HG03432 (cell line): ENCODE measurements around the gene ACTRT2.

ENCODE experiments used
- ATAC-seq: cut with Tn5 transposase; IDR thresholded peaks from one replicate; pipeline ENCODE4 v1.9.1; 2021; ENCODE audit warnings: mild to moderate bottlenecking, moderate library complexity; ENCODE audit not compliant: unreplicated experiment

ACTRT2 gene

DNA sequence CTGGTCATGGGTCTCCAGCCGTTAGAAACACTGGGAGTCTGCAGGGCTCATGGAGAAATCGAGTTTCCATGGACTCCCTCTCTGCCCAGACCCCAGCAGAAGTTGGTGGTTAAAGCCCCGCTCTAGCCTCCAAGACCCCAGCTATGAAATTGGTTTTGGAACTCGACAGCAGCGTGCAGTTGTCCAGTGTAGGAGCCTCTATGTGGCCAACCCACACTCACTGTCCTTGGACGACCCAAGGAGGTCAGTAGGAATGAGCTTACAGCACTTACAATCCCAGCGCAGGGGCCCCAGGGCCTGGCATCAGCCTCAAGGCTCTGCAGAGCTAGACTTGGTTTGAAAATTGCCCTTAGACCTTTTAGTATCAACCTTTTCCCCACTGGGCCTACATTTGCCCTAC lies 44.5 kb downstream of the ACTRT2 start:
- ATAC-seq, result no peak

- ATAC-seq, result no peak
Measured at GRCh38 chr1:3066250-3066711, 45.0 kb downstream of the ACTRT2 start.

GRCh38 chr1:3066826-3067225 lies 45.6 kb downstream of the ACTRT2 start:
- no peak for ATAC-seq

DNA sequence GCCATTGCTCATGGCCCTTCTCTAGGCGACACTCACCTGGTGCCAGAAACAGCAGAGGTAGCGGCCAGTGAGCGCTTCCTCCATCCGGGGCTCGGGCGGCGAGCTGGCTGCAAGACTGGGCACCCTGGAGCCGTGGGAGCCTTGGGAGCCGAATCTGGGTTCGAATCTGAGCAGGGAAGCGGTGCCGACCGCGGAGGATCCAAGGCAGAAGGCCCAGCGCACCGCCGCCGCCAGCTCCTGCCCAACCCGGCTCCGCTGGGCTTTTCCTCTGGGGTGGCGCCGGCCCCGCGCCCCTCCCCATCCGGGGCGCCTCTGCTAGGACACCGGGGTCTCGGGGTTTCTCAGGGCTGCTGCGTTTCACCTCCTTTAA lies 46.0 kb downstream of the ACTRT2 start:
- no peak for ATAC-seq

DNA sequence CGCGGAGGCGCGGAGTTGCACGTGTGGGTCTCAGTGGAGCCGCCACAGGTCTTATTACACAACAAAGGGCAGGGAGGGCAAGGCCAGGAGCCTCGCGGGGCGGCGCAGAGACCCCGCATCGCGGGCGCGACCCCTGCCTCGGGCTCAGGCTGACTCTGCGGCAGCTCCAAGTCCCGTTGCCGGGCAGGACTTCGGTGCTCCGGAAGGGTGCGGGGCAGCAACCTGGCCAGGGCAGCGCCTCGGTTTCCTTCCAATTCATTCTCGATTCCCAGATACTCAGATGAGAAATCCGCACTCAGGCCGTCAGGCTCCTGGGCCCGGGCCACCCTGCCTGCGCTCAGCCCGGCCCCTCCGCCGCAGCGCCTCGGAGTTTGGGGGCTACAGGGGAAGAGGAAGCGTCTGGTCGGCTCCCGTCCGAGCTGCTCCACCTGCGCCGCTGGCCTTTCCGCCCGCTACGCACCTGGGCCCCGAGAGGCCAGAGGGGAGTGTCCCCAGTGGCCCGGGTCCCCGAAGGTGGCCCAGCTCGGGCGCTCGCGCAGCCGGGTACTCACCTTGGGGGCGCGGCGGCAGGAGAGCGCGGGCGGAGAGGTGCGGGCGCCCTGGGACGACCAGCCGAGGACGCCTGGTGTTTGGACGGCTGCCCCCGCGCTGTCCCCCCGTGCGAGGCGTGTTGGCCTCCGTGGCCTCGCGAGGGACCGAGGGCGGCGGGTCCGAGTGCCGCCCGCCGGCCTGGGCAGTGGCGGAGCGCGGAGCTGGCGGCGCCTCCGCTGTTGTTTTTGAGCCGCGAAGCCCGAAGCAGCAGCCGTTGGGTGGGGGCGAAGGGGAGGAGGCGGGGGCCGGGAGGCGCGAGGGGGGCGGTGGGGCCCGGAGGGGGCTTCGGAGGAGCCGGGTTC lies 46.6 kb downstream of the ACTRT2 start:
- no peak for ATAC-seq

DNA sequence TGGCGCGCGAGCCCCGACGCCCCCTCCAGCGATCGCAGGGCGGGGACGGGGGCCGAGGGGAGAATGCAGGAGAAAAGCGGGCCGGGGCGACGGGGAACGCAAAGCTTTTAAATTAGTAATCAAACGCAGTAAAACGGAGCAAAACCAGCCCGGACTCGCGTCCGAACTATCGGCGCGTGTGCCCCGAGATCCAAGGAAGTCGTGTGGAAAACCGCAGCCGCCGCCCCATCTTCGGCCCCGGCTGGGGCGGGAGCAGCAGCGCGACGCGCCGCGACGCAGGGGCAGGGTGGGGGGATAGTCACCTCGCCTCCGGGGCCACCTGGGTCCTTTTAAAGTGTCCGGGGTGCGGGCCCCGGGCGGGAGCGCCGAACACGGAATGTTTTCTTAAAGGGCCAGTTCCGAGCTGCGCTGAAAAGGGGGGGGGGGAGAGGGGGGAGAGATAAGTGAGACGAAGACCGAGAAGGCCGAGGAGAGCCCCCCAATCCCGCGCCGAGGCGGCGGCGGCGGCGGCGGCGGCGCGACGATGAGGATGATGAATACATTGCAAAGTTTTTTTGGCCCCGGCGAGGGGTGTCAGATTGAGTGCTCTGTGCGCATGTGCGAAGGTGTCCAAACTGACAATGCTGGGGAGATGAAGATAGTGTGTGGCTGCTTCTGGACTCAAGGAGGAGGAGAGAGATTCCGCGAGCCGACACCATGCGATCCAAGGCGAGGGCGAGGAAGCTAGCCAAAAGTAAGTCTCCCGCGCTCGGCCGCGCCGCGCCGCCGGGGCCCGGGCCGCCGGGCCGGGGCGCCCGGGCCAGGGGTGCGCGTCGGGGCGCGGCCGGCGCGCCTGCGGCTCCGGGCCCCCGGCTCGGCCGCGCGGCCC lies 47.5 kb downstream of the ACTRT2 start, which contains the start of gene PRDM16:
Gene PRDM16, plus strand, starts transcription at position 640 of the 868 bp plus-strand sequence. Its CDS starts 57 bp downstream, at position 697.
- ATAC-seq, result no peak

GRCh38 chr1:3069491-3070308 lies 48.4 kb downstream of the ACTRT2 start:
- ATAC-seq, result no peak

- no peak for ATAC-seq
Measured at GRCh38 chr1:3070309-3070643, 49.0 kb downstream of the ACTRT2 start.

DNA sequence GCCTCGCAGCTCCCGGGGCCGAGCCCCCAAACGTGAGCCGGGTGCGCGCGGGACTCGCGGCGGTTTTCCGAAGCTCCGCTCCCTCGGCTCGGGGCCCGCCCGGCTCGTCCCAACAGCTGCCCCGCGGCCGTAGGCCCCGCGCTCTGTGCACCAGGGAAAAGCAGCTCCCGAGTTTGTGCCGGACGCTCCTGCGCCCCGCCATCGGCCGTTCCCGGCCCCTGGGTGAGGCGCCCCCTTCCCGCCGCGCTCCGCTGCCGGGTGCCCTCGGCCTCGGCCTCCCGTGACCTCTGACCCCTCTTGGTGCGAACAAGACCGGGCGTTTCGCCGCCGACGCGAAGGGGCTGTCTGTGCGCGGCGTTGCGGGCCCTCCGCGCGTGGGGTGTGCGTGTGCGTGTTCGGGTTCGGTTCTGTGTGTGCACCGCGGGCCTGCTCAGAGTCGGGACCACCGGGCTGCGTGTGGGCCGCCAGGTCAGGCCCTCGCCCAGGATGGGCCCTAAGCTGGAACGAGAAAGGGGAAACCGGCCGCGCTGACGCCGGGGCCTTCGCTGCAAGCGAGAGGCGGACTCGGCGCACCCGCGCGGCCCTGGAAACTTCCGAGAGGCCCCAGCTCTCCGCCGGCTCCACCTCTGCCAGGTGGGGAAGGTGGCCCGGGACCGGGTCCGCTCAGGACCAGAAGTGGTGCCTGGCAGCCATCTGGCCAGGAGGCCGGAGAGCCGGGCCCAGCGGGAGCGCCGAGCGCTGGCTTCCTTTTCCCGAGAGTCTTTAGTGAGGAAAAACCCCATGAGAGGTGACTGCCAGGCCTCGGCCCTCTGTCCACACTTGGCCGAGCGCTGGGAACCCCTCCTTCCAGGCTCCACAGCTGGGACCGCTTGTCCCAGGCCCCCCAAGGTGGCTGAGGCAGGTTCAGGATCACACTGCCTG lies 49.6 kb downstream of the ACTRT2 start:
- no peak for ATAC-seq

GRCh38 chr1:3071565-3072390 lies 50.5 kb downstream of the ACTRT2 start:
- ATAC-seq, result no peak
